ENCODE data around the gene BRIP1. TPM values are rescaled to one million over a fixed set of nuclear protein-coding genes. Genes with fewer than 3 reads are reported as not detected.
"Not testable (repeated sequence)": the region's sequence is repeated elsewhere in the genome, so short reads cannot be mapped to it uniquely, and the experiment has no call there.

BRIP1 gene
- total and polyA plus RNA-seq, 4 donors = 3.4 to 7.9 (median 6.2) TPM

DNA sequence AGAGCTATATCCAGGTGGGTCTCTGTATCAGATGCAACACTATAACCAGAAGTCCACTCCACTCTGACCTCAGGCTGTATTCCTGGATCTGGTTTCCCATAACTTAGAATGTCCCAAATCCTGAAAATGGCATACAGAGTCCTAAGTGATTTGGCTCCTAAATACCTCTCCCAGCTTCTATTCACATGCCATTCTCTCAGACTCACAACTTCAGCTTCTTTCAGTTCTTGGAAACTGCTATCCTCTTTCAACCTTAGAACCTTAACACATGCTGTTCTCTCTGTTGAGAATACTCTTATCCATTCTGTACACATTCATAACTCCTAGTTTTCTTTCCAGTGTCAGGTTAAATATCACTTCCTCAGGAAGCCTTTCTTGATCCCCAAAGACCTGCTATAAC is 132.0 kb downstream of the BRIP1 start:
- Histone ChIP-seq H3K27me3 (ENCODE audit: control insufficient read depth, insufficient read depth, low read length) (no peaks in the 10 kb centered on the region), H3K4me1 (ENCODE audit: control insufficient read depth, insufficient read depth, low read length) (no peaks in the 10 kb centered on the region), H3K4me3 (ENCODE audit: low read depth, low read length) (no peak overlapping the region), H3K36me3 (ENCODE audit: control insufficient read depth, insufficient read depth, low read length) (no peaks in the 10 kb centered on the region), H3K27ac (ENCODE audit: low read depth, low read length) (no peak overlapping the region), H3K9me3 (ENCODE audit: control insufficient read depth, insufficient read depth, low read length) (no peaks in the 10 kb centered on the region)
- no peak for DNase-seq (ENCODE audit: low read depth in 4 of 6, low spot score in 6 of 6)

DNA sequence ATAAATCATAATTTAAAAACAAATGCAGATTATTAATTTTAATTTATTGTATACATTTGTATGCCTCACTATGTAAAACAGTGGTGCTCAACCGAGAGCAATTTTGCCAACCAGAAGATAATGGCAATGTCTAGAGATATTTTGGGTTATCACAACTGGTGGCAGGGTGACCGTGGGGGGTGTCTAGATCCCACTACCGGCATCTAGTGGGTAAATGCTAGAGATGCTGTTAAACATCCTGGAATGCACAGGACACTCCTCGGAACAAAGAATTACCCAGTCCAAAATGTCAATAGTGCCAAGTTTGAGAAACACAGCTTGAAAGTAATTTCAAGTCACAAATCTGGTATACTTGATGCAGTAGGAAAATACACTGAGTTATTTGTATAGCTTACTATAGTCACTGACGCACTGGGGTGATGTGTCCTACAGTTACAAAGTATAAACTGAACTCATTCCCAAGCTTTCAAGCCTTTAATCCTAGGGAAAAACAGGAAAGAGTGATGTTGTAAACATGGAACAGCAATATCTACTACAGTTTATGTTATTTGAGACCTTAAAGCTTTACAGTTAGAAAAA is 133.5 kb downstream of the BRIP1 start:
- Histone ChIP-seq H3K4me1 (ENCODE audit: control insufficient read depth, insufficient read depth, low read length) (no peaks in the 10 kb centered on the region), H3K4me3 (ENCODE audit: low read depth, low read length) (no peak overlapping the region), H3K27me3 (ENCODE audit: control insufficient read depth, insufficient read depth, low read length) (no peaks in the 10 kb centered on the region), H3K27ac (ENCODE audit: low read depth, low read length) (no peak overlapping the region), H3K36me3 (ENCODE audit: control insufficient read depth, insufficient read depth, low read length) (no peaks in the 10 kb centered on the region), H3K9me3 (ENCODE audit: control insufficient read depth, insufficient read depth, low read length) (no peaks in the 10 kb centered on the region)
- DNase-seq (ENCODE audit: low read depth in 4 of 6, low spot score in 6 of 6) = no peak
- WGBS (ENCODE audit: insufficient coverage) = 87% methylated on average over 3 of the region's 5 CpGs

GRCh38 chr17:61728297-61728836 is 135.0 kb downstream of the BRIP1 start:
- no peaks in the 10 kb centered on the region for H3K36me3 ChIP-seq (ENCODE audit: control insufficient read depth, insufficient read depth, low read length)
- H3K4me1 ChIP-seq (ENCODE audit: control insufficient read depth, insufficient read depth, low read length) = no peaks in the 10 kb centered on the region
- DNase-seq (ENCODE audit: low read depth in 4 of 6, low spot score in 6 of 6) = no peak
- H3K4me3 ChIP-seq (ENCODE audit: low read depth, low read length) = no peak overlapping the region
- no peaks in the 10 kb centered on the region for H3K9me3 ChIP-seq (ENCODE audit: control insufficient read depth, insufficient read depth, low read length)
- no peaks in the 10 kb centered on the region for H3K27me3 ChIP-seq (ENCODE audit: control insufficient read depth, insufficient read depth, low read length)
- WGBS (ENCODE audit: insufficient coverage) = 100% methylated on average over 3 of the region's 3 CpGs
- H3K27ac ChIP-seq (ENCODE audit: low read depth, low read length) = no peak overlapping the region

- H3K9me3 ChIP-seq (ENCODE audit: control insufficient read depth, insufficient read depth, low read length); H3K4me3 ChIP-seq (ENCODE audit: low read depth, low read length); H3K4me1 ChIP-seq (ENCODE audit: control insufficient read depth, insufficient read depth, low read length); H3K27ac ChIP-seq (ENCODE audit: low read depth, low read length); H3K27me3 ChIP-seq (ENCODE audit: control insufficient read depth, insufficient read depth, low read length); H3K36me3 ChIP-seq (ENCODE audit: control insufficient read depth, insufficient read depth, low read length); DNase-seq (ENCODE audit: low read depth in 4 of 6, low spot score in 6 of 6): not testable (repeated sequence)
- WGBS (ENCODE audit: insufficient coverage) = 97% methylated on average over 4 of the region's 8 CpGs
These were observed 135.5 kb downstream of the BRIP1 start for GRCh38 chr17:61727798-61728197.

DNA sequence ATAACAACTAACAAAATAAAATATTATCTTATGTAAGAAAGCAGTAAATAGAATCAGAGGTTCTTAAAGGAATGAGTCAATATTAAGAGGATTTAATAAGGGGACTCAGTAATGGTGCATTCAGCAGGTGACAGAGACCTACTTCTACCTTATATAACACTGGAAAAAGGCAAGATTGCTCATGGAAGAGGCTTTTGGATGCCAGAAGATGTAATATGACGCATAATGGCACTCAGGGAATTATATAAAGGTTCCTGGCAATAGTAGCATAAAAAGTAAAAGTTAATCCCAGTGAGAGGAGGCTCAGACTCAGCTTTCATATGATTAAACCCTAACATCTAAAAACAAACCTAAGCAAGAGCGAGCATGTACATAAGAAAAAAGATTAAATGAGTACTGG is 136.4 kb downstream of the BRIP1 start:
- no peak overlapping the region for H3K27ac ChIP-seq (ENCODE audit: low read depth, low read length)
- H3K4me3 ChIP-seq (ENCODE audit: low read depth, low read length) = no peak overlapping the region
- WGBS (ENCODE audit: insufficient coverage) = no CpG with 5 or more reads among the region's 2 CpGs
- H3K27me3 ChIP-seq (ENCODE audit: control insufficient read depth, insufficient read depth, low read length) = no peaks in the 10 kb centered on the region
- H3K36me3 ChIP-seq (ENCODE audit: control insufficient read depth, insufficient read depth, low read length) = no peaks in the 10 kb centered on the region
- DNase-seq (ENCODE audit: low read depth in 4 of 6, low spot score in 6 of 6) = no peak
- H3K9me3 ChIP-seq (ENCODE audit: control insufficient read depth, insufficient read depth, low read length) = no peaks in the 10 kb centered on the region
- H3K4me1 ChIP-seq (ENCODE audit: control insufficient read depth, insufficient read depth, low read length) = no peaks in the 10 kb centered on the region

- no CpG with 5 or more reads among the region's 1 CpG for WGBS (ENCODE audit: insufficient coverage)
- no peaks in the 10 kb centered on the region for H3K27me3 ChIP-seq (ENCODE audit: control insufficient read depth, insufficient read depth, low read length)
These were observed 138.6 kb downstream of the BRIP1 start for GRCh38 chr17:61724777-61725176.

DNA sequence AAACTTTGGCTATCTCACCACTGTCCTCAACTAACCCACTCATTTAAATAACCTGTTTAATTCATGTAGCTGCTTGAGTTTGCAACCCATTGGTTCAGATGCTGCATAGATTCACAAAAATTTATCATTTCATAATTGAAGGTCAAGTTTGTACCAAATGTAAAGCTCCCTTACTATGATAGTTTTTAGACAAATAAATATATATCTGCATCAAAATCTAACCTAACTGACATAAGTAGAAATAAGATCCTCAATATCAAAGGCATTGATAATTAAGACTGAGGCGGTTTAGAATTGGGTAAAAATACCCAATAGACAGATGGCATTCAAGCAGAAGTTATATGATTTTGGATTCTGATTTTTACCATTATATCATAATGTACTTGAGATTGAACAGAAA is 139.4 kb downstream of the BRIP1 start:
- Histone ChIP-seq H3K4me1 (ENCODE audit: control insufficient read depth, insufficient read depth, low read length) (no peaks in the 10 kb centered on the region), H3K4me3 (ENCODE audit: low read depth, low read length) (no peak overlapping the region), H3K27me3 (ENCODE audit: control insufficient read depth, insufficient read depth, low read length) (no peaks in the 10 kb centered on the region), H3K27ac (ENCODE audit: low read depth, low read length) (no peak overlapping the region), H3K9me3 (ENCODE audit: control insufficient read depth, insufficient read depth, low read length) (no peaks in the 10 kb centered on the region), H3K36me3 (ENCODE audit: control insufficient read depth, insufficient read depth, low read length) (no peaks in the 10 kb centered on the region)
- DNase-seq (ENCODE audit: low read depth in 4 of 6, low spot score in 6 of 6) = no peak
- no CpG with 5 or more reads among the region's 1 CpG for WGBS (ENCODE audit: insufficient coverage)

More at GRCh38 chr17:61724777-61725176, 138.6 kb downstream of the BRIP1 start:
- Histone ChIP-seq H3K27ac (ENCODE audit: low read depth, low read length) (no peak overlapping the region), H3K4me1 (ENCODE audit: control insufficient read depth, insufficient read depth, low read length) (no peaks in the 10 kb centered on the region), H3K36me3 (ENCODE audit: control insufficient read depth, insufficient read depth, low read length) (no peaks in the 10 kb centered on the region), H3K9me3 (ENCODE audit: control insufficient read depth, insufficient read depth, low read length) (no peaks in the 10 kb centered on the region), H3K4me3 (ENCODE audit: low read depth, low read length) (no peak overlapping the region)
- DNase-seq (ENCODE audit: low read depth in 4 of 6, low spot score in 6 of 6) = no peak

DNA sequence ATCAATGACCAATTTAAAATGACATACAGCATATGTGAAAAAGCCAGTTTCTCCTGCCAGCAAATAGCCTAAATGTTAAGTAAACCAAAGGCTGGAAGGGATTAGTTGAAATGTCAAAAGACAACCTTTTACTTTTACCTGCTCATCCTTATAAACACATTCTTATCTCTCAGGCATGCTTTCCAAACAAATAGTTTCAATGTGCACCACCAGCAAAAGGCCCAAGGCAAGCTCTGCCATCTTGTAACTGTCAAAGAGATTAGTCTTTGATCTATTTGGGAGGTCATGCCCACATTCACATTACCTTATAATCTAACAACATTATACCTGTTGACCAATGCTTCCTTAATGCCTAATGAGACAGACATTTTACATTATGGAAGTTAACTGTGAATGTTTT is 140.1 kb downstream of the BRIP1 start:
- Histone ChIP-seq H3K27me3 (ENCODE audit: control insufficient read depth, insufficient read depth, low read length) (no peaks in the 10 kb centered on the region), H3K4me1 (ENCODE audit: control insufficient read depth, insufficient read depth, low read length) (no peaks in the 10 kb centered on the region), H3K27ac (ENCODE audit: low read depth, low read length) (no peak overlapping the region), H3K9me3 (ENCODE audit: control insufficient read depth, insufficient read depth, low read length) (no peaks in the 10 kb centered on the region), H3K4me3 (ENCODE audit: low read depth, low read length) (no peak overlapping the region), H3K36me3 (ENCODE audit: control insufficient read depth, insufficient read depth, low read length) (no peaks in the 10 kb centered on the region)
- no peak for DNase-seq (ENCODE audit: low read depth in 4 of 6, low spot score in 6 of 6)

DNA sequence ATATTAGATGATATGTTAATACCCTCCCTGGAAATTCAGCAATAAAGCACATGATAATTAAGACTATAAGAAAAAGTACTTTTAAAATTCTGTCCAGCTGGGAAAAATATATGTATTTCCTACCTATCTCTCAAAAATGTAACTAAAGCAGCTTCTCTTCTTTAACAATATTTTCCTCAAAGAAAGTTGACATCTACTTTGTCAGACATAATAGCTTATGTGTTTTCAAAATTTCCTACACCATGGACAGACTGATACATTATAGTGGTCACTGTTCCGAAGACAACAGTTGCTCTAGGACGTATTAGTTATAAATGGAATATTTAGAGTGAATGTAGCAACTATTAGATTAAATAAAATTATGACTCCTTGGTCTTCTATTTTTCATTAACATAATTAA is 140.9 kb downstream of the BRIP1 start:
- Histone ChIP-seq H3K4me3 (ENCODE audit: low read depth, low read length) (no peak overlapping the region), H3K9me3 (ENCODE audit: control insufficient read depth, insufficient read depth, low read length) (no peaks in the 10 kb centered on the region), H3K36me3 (ENCODE audit: control insufficient read depth, insufficient read depth, low read length) (no peaks in the 10 kb centered on the region), H3K4me1 (ENCODE audit: control insufficient read depth, insufficient read depth, low read length) (no peaks in the 10 kb centered on the region), H3K27me3 (ENCODE audit: control insufficient read depth, insufficient read depth, low read length) (no peaks in the 10 kb centered on the region), H3K27ac (ENCODE audit: low read depth, low read length) (no peak overlapping the region)
- no CpG with 5 or more reads among the region's 2 CpGs for WGBS (ENCODE audit: insufficient coverage)
- DNase-seq (ENCODE audit: low read depth in 4 of 6, low spot score in 6 of 6) = no peak

DNA sequence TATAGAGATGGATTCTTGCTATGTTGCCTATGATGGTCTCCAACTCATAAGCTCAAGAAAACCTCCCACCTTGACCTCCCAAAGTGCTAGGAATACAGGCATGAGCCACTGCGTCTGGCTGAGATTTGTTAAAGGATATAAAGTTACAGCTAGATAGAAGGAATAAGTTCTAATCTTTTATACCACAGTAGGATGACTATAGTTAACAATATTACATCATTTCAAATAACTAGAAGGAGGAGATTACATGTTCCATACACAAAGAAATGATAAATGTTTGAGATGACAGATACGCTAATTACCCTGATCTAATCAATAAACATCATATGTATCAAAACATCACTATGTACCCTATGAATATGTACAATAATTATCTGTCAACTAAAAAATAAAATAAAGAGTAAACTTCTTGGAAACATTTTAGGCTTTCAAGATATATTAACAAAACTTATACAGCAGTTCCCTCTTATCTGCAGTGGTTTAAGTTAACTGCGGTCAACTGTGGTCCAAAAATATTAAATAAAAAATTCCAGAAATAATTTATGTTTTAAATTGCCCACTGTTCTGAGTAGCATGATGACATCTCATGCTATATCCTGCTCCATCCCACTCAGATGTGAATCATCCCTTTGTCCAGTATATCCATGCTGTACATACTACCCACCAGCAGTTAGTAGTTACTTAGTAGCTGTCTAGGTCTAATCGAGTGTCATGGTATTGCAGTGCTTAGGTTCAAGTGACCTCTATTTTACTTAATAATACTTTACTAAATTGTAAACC is 143.1 kb downstream of the BRIP1 start:
- no peak overlapping the region for H3K4me3 ChIP-seq (ENCODE audit: low read depth, low read length)
- no peaks in the 10 kb centered on the region for H3K36me3 ChIP-seq (ENCODE audit: control insufficient read depth, insufficient read depth, low read length)
- no peaks in the 10 kb centered on the region for H3K27me3 ChIP-seq (ENCODE audit: control insufficient read depth, insufficient read depth, low read length)
- H3K4me1 ChIP-seq (ENCODE audit: control insufficient read depth, insufficient read depth, low read length) = no peaks in the 10 kb centered on the region
- no CpG with 5 or more reads among the region's 4 CpGs for WGBS (ENCODE audit: insufficient coverage)
- no peak for DNase-seq (ENCODE audit: low read depth in 4 of 6, low spot score in 6 of 6)
- H3K27ac ChIP-seq (ENCODE audit: low read depth, low read length) = no peak overlapping the region
- H3K9me3 ChIP-seq (ENCODE audit: control insufficient read depth, insufficient read depth, low read length) = peaks cover 4% of the 10 kb centered on the region

All from spinal cord (tissue), 10 donors.